ENCODE data around the gene MYO1C.

DNA sequence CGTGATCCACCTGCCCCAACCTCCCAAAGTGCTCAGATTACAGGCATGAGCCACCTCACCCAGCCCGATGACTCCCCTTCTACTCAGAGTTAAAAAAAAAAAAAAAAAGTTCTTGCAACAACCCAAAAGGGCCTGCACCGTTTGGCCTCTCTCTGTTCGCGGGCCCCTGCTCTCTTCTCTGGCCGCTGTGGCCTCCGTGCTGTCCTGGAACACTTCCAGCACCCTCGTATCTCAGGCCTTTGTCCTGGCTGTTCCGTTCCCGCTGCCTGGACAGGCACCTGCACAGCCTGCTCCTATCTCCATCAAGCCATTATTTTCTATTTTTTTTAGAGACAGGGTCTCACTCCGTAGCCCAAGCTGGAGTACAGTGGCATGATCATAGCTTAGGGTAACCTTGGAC, 10.8 kb downstream of the MYO1C start:
- TF ChIP-seq RBM15 (IDR thresholded peaks at IDR 0.05; ENCODE audit: insufficient read depth, low read length): no peak
- TF ChIP-seq SP1 (CRISPR knock-in tag; IDR thresholded peaks at IDR 0.05): no peak
- TF ChIP-seq SMARCA4 (IDR thresholded peaks at IDR 0.05): no peak
- TF ChIP-seq NFE2L1 (tag; IDR thresholded peaks at IDR 0.05; ENCODE audit: borderline replicate concordance, low read depth): no peak
- TF ChIP-seq, protein P1, sequence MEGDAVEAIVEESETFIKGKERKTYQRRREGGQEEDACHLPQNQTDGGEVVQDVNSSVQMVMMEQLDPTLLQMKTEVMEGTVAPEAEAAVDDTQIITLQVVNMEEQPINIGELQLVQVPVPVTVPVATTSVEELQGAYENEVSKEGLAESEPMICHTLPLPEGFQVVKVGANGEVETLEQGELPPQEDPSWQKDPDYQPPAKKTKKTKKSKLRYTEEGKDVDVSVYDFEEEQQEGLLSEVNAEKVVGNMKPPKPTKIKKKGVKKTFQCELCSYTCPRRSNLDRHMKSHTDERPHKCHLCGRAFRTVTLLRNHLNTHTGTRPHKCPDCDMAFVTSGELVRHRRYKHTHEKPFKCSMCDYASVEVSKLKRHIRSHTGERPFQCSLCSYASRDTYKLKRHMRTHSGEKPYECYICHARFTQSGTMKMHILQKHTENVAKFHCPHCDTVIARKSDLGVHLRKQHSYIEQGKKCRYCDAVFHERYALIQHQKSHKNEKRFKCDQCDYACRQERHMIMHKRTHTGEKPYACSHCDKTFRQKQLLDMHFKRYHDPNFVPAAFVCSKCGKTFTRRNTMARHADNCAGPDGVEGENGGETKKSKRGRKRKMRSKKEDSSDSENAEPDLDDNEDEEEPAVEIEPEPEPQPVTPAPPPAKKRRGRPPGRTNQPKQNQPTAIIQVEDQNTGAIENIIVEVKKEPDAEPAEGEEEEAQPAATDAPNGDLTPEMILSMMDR (IDR thresholded peaks at IDR 0.05 in 2 of 3, conservative IDR thresholded peaks at IDR 0.05 in 1 of 3; ENCODE audit: insufficient read depth in 2 of 3, low read depth in 1 of 3, low read length in 3 of 3): no peak
